Pancreas (tissue), 10 donors: Measurements from ENCODE around the gene TMEM87A. TPM values are rescaled to one million over a fixed set of nuclear protein-coding genes. Genes with fewer than 3 reads are reported as not detected.

ENCODE experiments used
- ATAC-seq, 4 donors: fragments of 200-7000 bp; cut with Tn5 transposase; one replicate each; pipeline versions ENCODE4 v1.8.0 to v1.9.1; 2020; ENCODE audit warnings: mild to moderate bottlenecking in 4 of 4, moderate library complexity in 4 of 4
- DNase-seq, 6 donors: peaks; one replicate each; pipeline ENCODE4 v3.0.0-alpha.2; 2020
- FAIRE-seq: peaks from 2 replicates; lab custom pipeline; 2012; peaks lifted over from hg19 to GRCh38; lab: Jason Lieb, UNC
- H3K27ac ChIP-seq, 4 donors: fragments of 200-600 bp; sonication (generic); 1 replicate in 3 of 4; 2 replicates in 1 of 4; pipeline versions ENCODE4 v1.5.0 to v1.8.0; 2020
- H3K27me3 ChIP-seq, 4 donors: fragments of 200-600 bp; one replicate each; pipeline ENCODE4 v1.8.0; 2021
- H3K36me3 ChIP-seq, 3 donors: fragments of 200-600 bp; sonication (generic) in 1 of 3; one replicate each; pipeline versions ENCODE4 v1.5.0 to v1.8.0; 2020 to 2021
- H3K4me1 ChIP-seq, 3 donors: fragments of 200-600 bp; one replicate each; pipeline ENCODE4 v1.8.0; 2021
- H3K4me3 ChIP-seq, 4 donors: fragments of 200-600 bp; sonication (generic) in 2 of 4; one replicate each; pipeline versions ENCODE4 v1.5.0 to v1.8.0; 2020 to 2021
- H3K9me3 ChIP-seq, 4 donors: fragments of 200-600 bp; one replicate each; pipeline ENCODE4 v1.8.0; 2021
- WGBS, 2 donors: extraction: QIAGEN DNeasy Blood & Tissue Kit; methylation state at CpG; one replicate each; pipeline ENCODE4 v1.1.7; 2013; 5-methylcytosine and 5-hydroxymethylcytosine counted together
- intact Hi-C, 3 donors: fragments of 100-400 bp; cut with DNase I; formaldehyde crosslinking; loops; one replicate each; pipeline versions ENCODE4 v1.11.1 to v1.14.2; 2022
- polyA plus RNA-seq, 2 donors: library from polyadenylated mRNA; stranded (reverse); fragments of 200-250 nt; gene quantifications; one replicate each; pipeline ENCODE4 v1.2.3, GENCODE V29; 2013
- total RNA-seq, 6 donors: library from RNA; stranded (reverse); fragmentation: NEBNext Ultra II Directional in 4 of 6; extraction: Animal tissue kit (Norgen Biotek cat#: 25700) in 4 of 6; gene quantifications; one replicate each; pipeline versions ENCODE4 v1.2.1 to v1.2.4, GENCODE V29; 2021 to 2023
- TF ChIP-seq, protein P1 (sequence below), 4 donors: fragments of 200-600 bp; sonication (generic) in 3 of 4; IDR thresholded peaks; one replicate each; pipeline versions ENCODE4 v1.5.0 to v1.8.0; 2021; ENCODE audit warnings: antibody characterized with exemption in 4 of 4
- donor health status: healthy with polysubstance abuse.
- donor health status: DM: no; HTN: no; CAD: no; lungs with moderate emphysema.
- donor health status: DM: no; HTN: no; CAD: no.
- donor health status: control.
- donor health status: control.
- donor health status: Bipolar disorder and iron deficiency.
- donor health status: DM: yes; HTN: yes; CAD: no.
- donor health status: DM: no; HTN: no; CAD: no.
- donor health status: DM: no; HTN: no; CAD: no.
- donor health status: DM: yes; HTN: yes; CAD: no.

The TMEM87A gene
- total and polyA plus RNA-seq, 8 donors = 12.2 to 32.1 (median 23.1) TPM

- Histone ChIP-seq H3K9me3 (no peaks in the 10 kb centered on the region), H3K27me3 (no peaks in the 10 kb centered on the region), H3K4me3 (no peak overlapping the region), H3K27ac (no peak overlapping the region), H3K4me1 (no peaks in the 10 kb centered on the region), H3K36me3 (peaks cover 0 to 54% (median 31%) of the 10 kb centered on the region in 3 donors)
- intact Hi-C loops = no loop called here
- TF ChIP-seq, protein P1, sequence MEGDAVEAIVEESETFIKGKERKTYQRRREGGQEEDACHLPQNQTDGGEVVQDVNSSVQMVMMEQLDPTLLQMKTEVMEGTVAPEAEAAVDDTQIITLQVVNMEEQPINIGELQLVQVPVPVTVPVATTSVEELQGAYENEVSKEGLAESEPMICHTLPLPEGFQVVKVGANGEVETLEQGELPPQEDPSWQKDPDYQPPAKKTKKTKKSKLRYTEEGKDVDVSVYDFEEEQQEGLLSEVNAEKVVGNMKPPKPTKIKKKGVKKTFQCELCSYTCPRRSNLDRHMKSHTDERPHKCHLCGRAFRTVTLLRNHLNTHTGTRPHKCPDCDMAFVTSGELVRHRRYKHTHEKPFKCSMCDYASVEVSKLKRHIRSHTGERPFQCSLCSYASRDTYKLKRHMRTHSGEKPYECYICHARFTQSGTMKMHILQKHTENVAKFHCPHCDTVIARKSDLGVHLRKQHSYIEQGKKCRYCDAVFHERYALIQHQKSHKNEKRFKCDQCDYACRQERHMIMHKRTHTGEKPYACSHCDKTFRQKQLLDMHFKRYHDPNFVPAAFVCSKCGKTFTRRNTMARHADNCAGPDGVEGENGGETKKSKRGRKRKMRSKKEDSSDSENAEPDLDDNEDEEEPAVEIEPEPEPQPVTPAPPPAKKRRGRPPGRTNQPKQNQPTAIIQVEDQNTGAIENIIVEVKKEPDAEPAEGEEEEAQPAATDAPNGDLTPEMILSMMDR (IDR thresholded peaks at IDR 0.05) = no peak
- FAIRE-seq (no peak), ATAC-seq (no peak), DNase-seq (no peak)
- WGBS, 2 donors = 82 to 84% methylated on average over 5 of the region's 5 CpGs
Observed at GRCh38 chr15:42175671-42176070, 97.6 kb downstream of the TMEM87A start.

GRCh38 chr15:42172475-42172874 lies 100.8 kb downstream of the TMEM87A start:
- ATAC-seq = no peak
- intact Hi-C loops = no loop called here
- no peak for DNase-seq
- no peak overlapping the region for H3K27ac ChIP-seq
- TF ChIP-seq, protein P1 (IDR thresholded peaks at IDR 0.05) = no peak
- no peaks in the 10 kb centered on the region for H3K4me1 ChIP-seq
- H3K36me3 ChIP-seq = peaks cover 0 to 62% (median 29%) of the 10 kb centered on the region in 3 donors
- H3K27me3 ChIP-seq = no peaks in the 10 kb centered on the region
- WGBS, 2 donors = 87 to 92% methylated on average over 5 of the region's 5 CpGs
- H3K4me3 ChIP-seq = no peak overlapping the region
- FAIRE-seq = no peak
- no peaks in the 10 kb centered on the region for H3K9me3 ChIP-seq

GRCh38 chr15:42171795-42172194 lies 101.4 kb downstream of the TMEM87A start:
- DNase-seq = no peak
- H3K27ac ChIP-seq = no peak overlapping the region
- no peak overlapping the region for H3K4me3 ChIP-seq
- WGBS, 2 donors = 83 to 90% methylated on average over 1 of the region's 1 CpG
- TF ChIP-seq, protein P1 (IDR thresholded peaks at IDR 0.05) = no peak
- no peaks in the 10 kb centered on the region for H3K27me3 ChIP-seq
- H3K9me3 ChIP-seq = no peaks in the 10 kb centered on the region
- H3K36me3 ChIP-seq = peaks cover 0 to 65% (median 32%) of the 10 kb centered on the region in 3 donors
- ATAC-seq = no peak
- intact Hi-C loops = no loop called here
- no peak for FAIRE-seq
- H3K4me1 ChIP-seq = no peaks in the 10 kb centered on the region

DNA sequence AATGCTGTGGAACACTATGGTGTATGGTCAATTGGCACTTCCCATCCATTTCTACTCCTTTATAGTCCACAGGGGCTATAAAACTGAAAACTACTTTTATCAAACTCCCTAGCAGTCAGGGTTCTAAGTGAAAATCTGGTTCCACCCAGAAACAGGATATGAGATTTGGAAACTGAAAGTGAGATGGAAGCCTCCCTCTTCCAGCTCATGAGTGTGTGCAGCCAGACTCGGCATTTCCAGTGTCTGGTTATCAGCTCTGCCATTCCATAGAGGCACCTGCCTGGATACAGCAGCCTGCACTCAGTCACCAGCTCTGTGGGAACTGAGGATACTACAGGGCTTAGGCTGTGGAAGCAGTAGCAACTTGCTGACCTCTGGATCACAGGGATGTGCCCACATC lies 102.1 kb downstream of the TMEM87A start:
- TF ChIP-seq, protein P1 (IDR thresholded peaks at IDR 0.05) = no peak
- Histone ChIP-seq H3K4me3 (no peak overlapping the region), H3K9me3 (no peaks in the 10 kb centered on the region), H3K36me3 (peaks cover 0 to 70% (median 39%) of the 10 kb centered on the region in 3 donors), H3K4me1 (no peaks in the 10 kb centered on the region), H3K27ac (no peak overlapping the region), H3K27me3 (no peaks in the 10 kb centered on the region)
- intact Hi-C loops = no loop called here
- DNase-seq (no peak), ATAC-seq (peak in 1 of 4 donors; percentile 18), FAIRE-seq (no peak)
- 75 to 94% methylated on average over 1 of the region's 1 CpG for WGBS, 2 donors

DNA sequence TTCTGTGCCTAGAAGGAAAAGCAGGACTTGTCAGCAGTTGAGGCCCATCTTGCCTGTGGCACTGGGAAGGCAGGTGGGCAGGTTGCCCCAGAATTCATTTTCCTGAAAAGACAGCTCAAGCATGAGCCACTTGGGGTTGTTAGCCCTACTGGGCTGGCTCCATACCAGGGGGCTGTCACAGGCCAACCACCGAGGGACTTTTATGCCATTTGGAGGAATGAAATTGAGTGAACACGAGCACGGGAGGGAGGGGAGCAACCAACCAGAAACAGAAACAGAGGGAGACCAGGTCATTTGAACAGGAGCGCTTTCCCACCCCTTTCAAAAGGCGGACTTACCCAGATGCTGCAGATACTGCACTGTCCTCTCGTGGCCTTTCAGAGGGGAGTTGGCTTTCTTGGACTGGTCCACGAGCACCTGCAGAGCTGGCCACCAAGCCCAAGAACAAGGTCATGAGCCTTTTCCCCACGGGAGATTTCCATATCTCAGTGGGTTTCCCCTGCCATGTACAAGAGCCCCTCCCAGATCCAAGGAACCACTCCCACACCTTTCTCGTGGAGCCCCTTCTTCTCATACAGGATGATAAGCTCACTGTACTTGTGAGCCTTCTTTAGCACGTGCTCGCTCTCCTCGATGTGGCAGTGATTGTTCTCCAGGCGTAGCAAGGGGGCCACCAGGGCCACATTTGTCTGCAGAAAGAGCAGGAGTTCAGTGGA lies 106.8 kb downstream of the TMEM87A start:
- Histone ChIP-seq H3K36me3 (peaks cover 0 to 82% (median 47%) of the 10 kb centered on the region in 3 donors), H3K27me3 (no peaks in the 10 kb centered on the region), H3K27ac (no peak overlapping the region), H3K4me3 (no peak overlapping the region), H3K9me3 (no peaks in the 10 kb centered on the region), H3K4me1 (no peaks in the 10 kb centered on the region)
- WGBS, 2 donors = 89 to 93% methylated on average over 13 of the region's 13 CpGs
- intact Hi-C loops = loop anchor here in 1 of 3 donors (10.0 kb wide), 1 partner anchor 58 kb away; no protein-coding TSS in a partner anchor
- ATAC-seq (no peak), FAIRE-seq (no peak), DNase-seq (no peak)
- TF ChIP-seq, protein P1 (IDR thresholded peaks at IDR 0.05) = no peak
